Measurements from ENCODE around the gene DPP8. TPM values are rescaled to one million over a fixed set of nuclear protein-coding genes. Genes with fewer than 3 reads are reported as not detected.
"Not testable (repeated sequence)": the region's sequence is repeated elsewhere in the genome, so short reads cannot be mapped to it uniquely, and the experiment has no call there.

Gene DPP8
- total RNA-seq, 6 experiments from 2014 or later = 7.6 to 12.3 (median 10.3) TPM

- Histone ChIP-seq H3K27ac (no peak overlapping the region), H3K36me3 (peaks cover 0 to 33% (median 8%) of the 10 kb centered on the region in 4 donors), H3K4me1 (no peaks in the 10 kb centered on the region), H3K4me3 (no peak overlapping the region), H3K9me3 (no peaks in the 10 kb centered on the region), H3K27me3 (no peaks in the 10 kb centered on the region)
- TF ChIP-seq, protein P1, sequence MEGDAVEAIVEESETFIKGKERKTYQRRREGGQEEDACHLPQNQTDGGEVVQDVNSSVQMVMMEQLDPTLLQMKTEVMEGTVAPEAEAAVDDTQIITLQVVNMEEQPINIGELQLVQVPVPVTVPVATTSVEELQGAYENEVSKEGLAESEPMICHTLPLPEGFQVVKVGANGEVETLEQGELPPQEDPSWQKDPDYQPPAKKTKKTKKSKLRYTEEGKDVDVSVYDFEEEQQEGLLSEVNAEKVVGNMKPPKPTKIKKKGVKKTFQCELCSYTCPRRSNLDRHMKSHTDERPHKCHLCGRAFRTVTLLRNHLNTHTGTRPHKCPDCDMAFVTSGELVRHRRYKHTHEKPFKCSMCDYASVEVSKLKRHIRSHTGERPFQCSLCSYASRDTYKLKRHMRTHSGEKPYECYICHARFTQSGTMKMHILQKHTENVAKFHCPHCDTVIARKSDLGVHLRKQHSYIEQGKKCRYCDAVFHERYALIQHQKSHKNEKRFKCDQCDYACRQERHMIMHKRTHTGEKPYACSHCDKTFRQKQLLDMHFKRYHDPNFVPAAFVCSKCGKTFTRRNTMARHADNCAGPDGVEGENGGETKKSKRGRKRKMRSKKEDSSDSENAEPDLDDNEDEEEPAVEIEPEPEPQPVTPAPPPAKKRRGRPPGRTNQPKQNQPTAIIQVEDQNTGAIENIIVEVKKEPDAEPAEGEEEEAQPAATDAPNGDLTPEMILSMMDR (IDR thresholded peaks at IDR 0.05) = no peak
- TF ChIP-seq POLR2A (IDR thresholded peaks at IDR 0.05) = no peak
- intact Hi-C loops (cut with DNase I) = no loop called here
- 89% methylated on average over 5 of the region's 5 CpGs for WGBS (ENCODE audit: insufficient coverage, low coverage, low lambda C conversion rate, missing lambda C conversion rate)
- no peak for DNase-seq
- ATAC-seq = no peak
These were observed 40.8 kb upstream of the DPP8 start for GRCh38 chr15:65558336-65558735.

DNA sequence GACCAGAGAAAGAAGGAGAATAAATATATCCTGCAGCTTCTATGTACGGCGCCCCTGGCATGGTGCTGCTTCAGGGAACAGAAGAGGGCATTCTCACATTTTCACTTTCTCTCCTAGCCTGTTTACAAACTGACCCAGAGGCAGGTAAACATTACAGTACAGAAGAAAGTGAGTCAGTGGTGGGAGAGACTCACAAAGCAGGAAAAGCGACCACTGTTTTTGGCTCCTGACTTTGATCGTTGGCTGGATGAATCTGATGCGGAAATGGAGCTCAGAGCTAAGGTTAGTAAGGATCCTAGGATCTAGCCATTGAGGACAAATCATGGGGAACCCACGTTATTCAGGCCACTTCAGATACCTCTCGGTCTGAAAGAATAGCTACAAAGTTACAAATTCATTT, 39.1 kb upstream of the DPP8 start:
- Histone ChIP-seq H3K4me3 (no peak overlapping the region), H3K27me3 (no peaks in the 10 kb centered on the region), H3K36me3 (peaks cover 0 to 25% (median 6%) of the 10 kb centered on the region in 4 donors), H3K4me1 (no peaks in the 10 kb centered on the region), H3K9me3 (no peaks in the 10 kb centered on the region), H3K27ac (no peak overlapping the region)
- 100% methylated on average over 7 of the region's 7 CpGs for WGBS (ENCODE audit: insufficient coverage, low coverage, low lambda C conversion rate, missing lambda C conversion rate)
- TF ChIP-seq POLR2A (IDR thresholded peaks at IDR 0.05) = no peak
- TF ChIP-seq, protein P1 (IDR thresholded peaks at IDR 0.05) = no peak
- intact Hi-C loops (cut with DNase I) = no loop called here
- no peak for DNase-seq
- ATAC-seq = no peak

GRCh38 chr15:65553691-65554090, 36.2 kb upstream of the DPP8 start:
- H3K4me3 ChIP-seq = no peak overlapping the region
- 94% methylated on average over 2 of the region's 3 CpGs for WGBS (ENCODE audit: insufficient coverage, low coverage, low lambda C conversion rate, missing lambda C conversion rate)
- peaks cover 0 to 19% (median 3%) of the 10 kb centered on the region in 4 donors for H3K36me3 ChIP-seq
- no peaks in the 10 kb centered on the region for H3K4me1 ChIP-seq
- no peak for ATAC-seq
- no peak for DNase-seq
- intact Hi-C loops (cut with DNase I) = no loop called here
- H3K9me3 ChIP-seq = no peaks in the 10 kb centered on the region
- H3K27me3 ChIP-seq = no peaks in the 10 kb centered on the region
- TF ChIP-seq POLR2A (IDR thresholded peaks at IDR 0.05) = no peak
- TF ChIP-seq, protein P1 (IDR thresholded peaks at IDR 0.05) = no peak
- no peak overlapping the region for H3K27ac ChIP-seq

DNA sequence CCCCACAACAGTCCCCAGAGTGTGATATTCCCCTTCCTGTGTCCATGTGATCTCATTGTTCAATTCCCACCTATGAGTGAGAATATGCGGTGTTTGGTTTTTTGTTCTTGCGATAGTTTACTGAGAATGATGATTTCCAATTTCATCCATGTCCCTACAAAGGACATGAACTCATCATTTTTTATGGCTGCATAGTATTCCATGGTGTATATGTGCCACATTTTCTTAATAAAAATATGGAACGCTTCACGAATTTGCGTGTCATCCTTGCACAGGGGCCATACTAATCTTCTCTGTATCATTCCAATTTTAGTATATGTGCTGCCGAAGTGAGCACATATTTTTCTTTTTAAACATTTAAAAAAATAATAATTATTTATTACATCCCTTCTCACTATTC, 35.4 kb upstream of the DPP8 start:
- WGBS (ENCODE audit: insufficient coverage, low coverage, low lambda C conversion rate, missing lambda C conversion rate) = 93% methylated on average over 4 of the region's 6 CpGs
- intact Hi-C loops (cut with DNase I); DNase-seq; H3K27ac ChIP-seq; ATAC-seq; H3K9me3 ChIP-seq; H3K4me3 ChIP-seq; H3K27me3 ChIP-seq; H3K4me1 ChIP-seq: not testable (repeated sequence)
- peaks cover 0 to 14% (median 0%) of the 10 kb centered on the region in 4 donors for H3K36me3 ChIP-seq

DNA sequence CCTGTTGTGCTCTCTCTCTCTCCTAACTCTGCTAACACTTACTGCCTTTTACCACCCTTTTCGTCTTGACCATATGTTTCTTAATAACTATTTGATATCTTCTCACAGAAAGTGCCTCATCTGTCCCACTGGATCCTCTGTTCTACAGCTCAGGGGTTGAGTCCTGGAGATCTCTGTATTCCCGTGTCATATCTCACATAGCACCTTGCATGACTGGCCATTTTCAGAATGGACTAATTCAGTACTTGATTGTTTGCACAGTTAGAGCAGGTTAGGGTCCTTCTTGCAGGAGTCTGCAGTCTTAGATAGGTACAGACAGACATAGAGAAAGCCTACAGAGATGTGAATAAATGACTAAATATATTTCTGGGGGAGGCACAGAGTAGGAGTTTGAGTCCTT, 33.7 kb upstream of the DPP8 start:
- H3K4me1 ChIP-seq = no peaks in the 10 kb centered on the region
- intact Hi-C loops (cut with DNase I) = no loop called here
- H3K9me3 ChIP-seq = no peaks in the 10 kb centered on the region
- peaks cover 0 to 7% (median 0%) of the 10 kb centered on the region in 4 donors for H3K36me3 ChIP-seq
- no peak for ATAC-seq
- WGBS (ENCODE audit: insufficient coverage, low coverage, low lambda C conversion rate, missing lambda C conversion rate) = 73% methylated on average over 2 of the region's 2 CpGs
- TF ChIP-seq, protein P1 (IDR thresholded peaks at IDR 0.05) = no peak
- TF ChIP-seq POLR2A (IDR thresholded peaks at IDR 0.05) = no peak
- no peaks in the 10 kb centered on the region for H3K27me3 ChIP-seq
- no peak overlapping the region for H3K27ac ChIP-seq
- DNase-seq = no peak
- H3K4me3 ChIP-seq = no peak overlapping the region
